ENCODE results near the gene RAP1GDS1.

DNA sequence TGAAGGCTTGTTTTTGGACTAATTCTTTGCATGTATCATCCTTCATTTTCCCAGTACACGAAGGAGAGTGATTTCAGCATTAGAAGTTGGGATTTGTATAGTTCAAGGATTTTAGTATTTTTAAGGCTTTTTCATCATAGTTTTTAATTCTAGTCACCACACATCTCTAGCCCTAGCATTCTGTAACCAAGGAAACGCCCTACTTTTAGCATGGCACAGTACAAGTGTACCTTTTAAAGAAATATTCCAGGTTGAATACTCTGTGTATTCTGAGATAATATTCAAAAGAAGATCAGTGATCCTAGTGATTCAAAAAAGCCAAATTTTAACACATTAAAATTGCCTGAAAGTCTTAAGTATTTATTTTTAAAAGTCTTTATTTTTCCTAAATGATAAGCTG is 150.5 kb downstream of the RAP1GDS1 start:
- no peak for TF ChIP-seq NRF1 (IDR thresholded peaks at IDR 0.05; ENCODE audit: low read depth, low read length)
- TF ChIP-seq GATA2 (CRISPR knock-in tag; IDR thresholded peaks at IDR 0.05) = no peak
- TF ChIP-seq, protein P1, sequence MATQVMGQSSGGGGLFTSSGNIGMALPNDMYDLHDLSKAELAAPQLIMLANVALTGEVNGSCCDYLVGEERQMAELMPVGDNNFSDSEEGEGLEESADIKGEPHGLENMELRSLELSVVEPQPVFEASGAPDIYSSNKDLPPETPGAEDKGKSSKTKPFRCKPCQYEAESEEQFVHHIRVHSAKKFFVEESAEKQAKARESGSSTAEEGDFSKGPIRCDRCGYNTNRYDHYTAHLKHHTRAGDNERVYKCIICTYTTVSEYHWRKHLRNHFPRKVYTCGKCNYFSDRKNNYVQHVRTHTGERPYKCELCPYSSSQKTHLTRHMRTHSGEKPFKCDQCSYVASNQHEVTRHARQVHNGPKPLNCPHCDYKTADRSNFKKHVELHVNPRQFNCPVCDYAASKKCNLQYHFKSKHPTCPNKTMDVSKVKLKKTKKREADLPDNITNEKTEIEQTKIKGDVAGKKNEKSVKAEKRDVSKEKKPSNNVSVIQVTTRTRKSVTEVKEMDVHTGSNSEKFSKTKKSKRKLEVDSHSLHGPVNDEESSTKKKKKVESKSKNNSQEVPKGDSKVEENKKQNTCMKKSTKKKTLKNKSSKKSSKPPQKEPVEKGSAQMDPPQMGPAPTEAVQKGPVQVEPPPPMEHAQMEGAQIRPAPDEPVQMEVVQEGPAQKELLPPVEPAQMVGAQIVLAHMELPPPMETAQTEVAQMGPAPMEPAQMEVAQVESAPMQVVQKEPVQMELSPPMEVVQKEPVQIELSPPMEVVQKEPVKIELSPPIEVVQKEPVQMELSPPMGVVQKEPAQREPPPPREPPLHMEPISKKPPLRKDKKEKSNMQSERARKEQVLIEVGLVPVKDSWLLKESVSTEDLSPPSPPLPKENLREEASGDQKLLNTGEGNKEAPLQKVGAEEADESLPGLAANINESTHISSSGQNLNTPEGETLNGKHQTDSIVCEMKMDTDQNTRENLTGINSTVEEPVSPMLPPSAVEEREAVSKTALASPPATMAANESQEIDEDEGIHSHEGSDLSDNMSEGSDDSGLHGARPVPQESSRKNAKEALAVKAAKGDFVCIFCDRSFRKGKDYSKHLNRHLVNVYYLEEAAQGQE (IDR thresholded peaks at IDR 0.05; ENCODE audit: low read depth, low read length) = no peak
- TF ChIP-seq, protein P2, sequence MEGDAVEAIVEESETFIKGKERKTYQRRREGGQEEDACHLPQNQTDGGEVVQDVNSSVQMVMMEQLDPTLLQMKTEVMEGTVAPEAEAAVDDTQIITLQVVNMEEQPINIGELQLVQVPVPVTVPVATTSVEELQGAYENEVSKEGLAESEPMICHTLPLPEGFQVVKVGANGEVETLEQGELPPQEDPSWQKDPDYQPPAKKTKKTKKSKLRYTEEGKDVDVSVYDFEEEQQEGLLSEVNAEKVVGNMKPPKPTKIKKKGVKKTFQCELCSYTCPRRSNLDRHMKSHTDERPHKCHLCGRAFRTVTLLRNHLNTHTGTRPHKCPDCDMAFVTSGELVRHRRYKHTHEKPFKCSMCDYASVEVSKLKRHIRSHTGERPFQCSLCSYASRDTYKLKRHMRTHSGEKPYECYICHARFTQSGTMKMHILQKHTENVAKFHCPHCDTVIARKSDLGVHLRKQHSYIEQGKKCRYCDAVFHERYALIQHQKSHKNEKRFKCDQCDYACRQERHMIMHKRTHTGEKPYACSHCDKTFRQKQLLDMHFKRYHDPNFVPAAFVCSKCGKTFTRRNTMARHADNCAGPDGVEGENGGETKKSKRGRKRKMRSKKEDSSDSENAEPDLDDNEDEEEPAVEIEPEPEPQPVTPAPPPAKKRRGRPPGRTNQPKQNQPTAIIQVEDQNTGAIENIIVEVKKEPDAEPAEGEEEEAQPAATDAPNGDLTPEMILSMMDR (IDR thresholded peaks at IDR 0.05) = no peak
- no peak for TF ChIP-seq GABPA (IDR thresholded peaks at IDR 0.05; ENCODE audit: low read depth)
- TF ChIP-seq EZH2phosphoT487 (IDR thresholded peaks at IDR 0.05; ENCODE audit: borderline replicate concordance, low read depth) = no peak
- no peak for TF ChIP-seq CHD2 (IDR thresholded peaks at IDR 0.05; ENCODE audit: low read length, partially characterized antibody)
- no peak for TF ChIP-seq TAF1 (IDR thresholded peaks at IDR 0.05; ENCODE audit: borderline replicate concordance, low read depth, low read length)
